Tibial nerve (tissue), 4 donors: ENCODE data around the gene TAPBPL.

Experiments
- CTCF ChIP-seq, 5 experiments: fragments of 200-600 bp in 3 of 5; fragments of 450-650 bp in 2 of 5; sonication (generic) in 3 of 5; IDR thresholded peaks; one replicate each; pipeline ENCODE4 v1.5.1; 2016 to 2019; ENCODE audit warnings: antibody characterized with exemption in 5 of 5, mild to moderate bottlenecking in 3 of 5, moderate library complexity in 2 of 5
- EP300 ChIP-seq, 2 donors: sonication (generic); formaldehyde crosslinking; IDR thresholded peaks; one replicate each; pipeline ENCODE4 v1.6.1; 2017; ENCODE audit warnings: antibody characterized with exemption in 2 of 2, mild to moderate bottlenecking in 1 of 2

DNA sequence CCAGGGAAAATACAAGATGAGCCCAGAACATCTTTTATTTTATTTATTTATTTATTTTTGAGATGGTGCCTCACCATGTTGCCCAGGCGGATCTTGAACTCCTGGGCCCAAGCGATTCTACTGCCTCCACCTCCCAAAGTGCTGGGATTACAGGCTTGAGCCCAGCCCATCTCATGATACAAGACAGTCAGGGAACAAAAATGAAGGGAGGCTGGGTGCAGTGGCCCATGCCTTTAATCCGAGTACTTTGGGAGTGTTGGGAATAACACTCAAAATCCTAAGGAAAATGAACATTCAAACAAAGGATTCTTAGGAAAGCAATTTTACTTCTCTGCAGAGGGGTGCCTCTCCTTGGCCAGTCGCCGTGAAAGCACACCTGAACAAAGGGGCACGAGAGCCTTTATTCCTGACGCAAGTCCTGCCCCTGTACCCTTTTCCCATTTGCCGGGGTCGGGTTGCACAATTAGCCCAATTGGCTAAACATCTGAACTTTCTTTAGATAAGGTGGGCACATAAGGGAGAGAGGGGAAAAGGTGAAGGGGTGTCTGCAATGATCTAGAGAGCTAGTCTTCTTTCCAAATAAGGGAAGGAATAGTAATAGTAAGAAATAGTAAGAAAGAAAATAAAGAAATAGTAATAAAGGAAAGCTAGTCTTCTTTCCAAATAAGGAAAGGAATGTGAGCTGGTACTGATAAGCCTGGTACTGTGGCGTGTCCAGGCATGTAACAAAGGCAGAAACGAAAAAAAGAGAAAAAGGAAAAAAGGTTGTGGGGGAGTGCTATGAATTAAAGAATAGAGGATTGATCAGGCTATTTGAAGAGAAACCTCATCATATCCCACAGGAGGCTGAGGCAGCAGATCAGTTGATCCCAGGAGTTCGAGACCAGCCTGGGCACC lies 55.5 kb downstream of the TAPBPL start:
- no peak for TF ChIP-seq CTCF (IDR thresholded peaks at IDR 0.05)
- no peak for TF ChIP-seq EP300 (IDR thresholded peaks at IDR 0.05)
